Fibroblast of upper back skin (primary cell): ENCODE measurements around the gene METRNL.
"Not testable (repeated sequence)": the region's sequence is repeated elsewhere in the genome, so short reads cannot be mapped to it uniquely, and the experiment has no call there.

ENCODE experiments used
- DNase-seq: peaks from one replicate; pipeline ENCODE4 v3.0.0-alpha.2; 2013

The METRNL gene

GRCh38 chr17:83079352-83079747, at the start of gene METRNL:
TSS of gene METRNL (plus strand) at chr17:83079609. CDS start at chr17:83079816, 207 bp downstream.
- DNase-seq = peak; percentile 70

GRCh38 chr17:83030432-83030831, 49.0 kb upstream of the METRNL start:
- DNase-seq = no peak

GRCh38 chr17:83031321-83031945, 48.0 kb upstream of the METRNL start:
- DNase-seq = no peak

- not testable (repeated sequence) for DNase-seq
These were observed 47.4 kb upstream of the METRNL start for GRCh38 chr17:83031946-83032451.

GRCh38 chr17:83032781-83033180, 46.6 kb upstream of the METRNL start:
- DNase-seq = no peak

GRCh38 chr17:83034525-83034924, 44.9 kb upstream of the METRNL start:
- DNase-seq = no peak

- DNase-seq = no peak
These were observed 43.7 kb upstream of the METRNL start for GRCh38 chr17:83035722-83036121.

- no peak for DNase-seq
These were observed 43.2 kb upstream of the METRNL start for GRCh38 chr17:83036193-83036592.

GRCh38 chr17:83036666-83037065, 42.7 kb upstream of the METRNL start:
- no peak for DNase-seq

GRCh38 chr17:83037084-83037873, 42.1 kb upstream of the METRNL start:
- no peak for DNase-seq

- DNase-seq = no peak
These were observed 41.6 kb upstream of the METRNL start for GRCh38 chr17:83037874-83038165.

GRCh38 chr17:83038983-83039382, 40.4 kb upstream of the METRNL start:
- not testable (repeated sequence) for DNase-seq

- no peak for DNase-seq
These were observed 38.1 kb upstream of the METRNL start for GRCh38 chr17:83041305-83041704.

GRCh38 chr17:83042522-83043158, 36.8 kb upstream of the METRNL start:
- no peak for DNase-seq

GRCh38 chr17:83044479-83044878, 34.9 kb upstream of the METRNL start:
- not testable (repeated sequence) for DNase-seq

- no peak for DNase-seq
These were observed 32.8 kb upstream of the METRNL start for GRCh38 chr17:83046448-83047181.

- no peak for DNase-seq
These were observed 32.3 kb upstream of the METRNL start for GRCh38 chr17:83047182-83047478.

- not testable (repeated sequence) for DNase-seq
These were observed 31.5 kb upstream of the METRNL start for GRCh38 chr17:83047818-83048475.

- no peak for DNase-seq
These were observed 28.6 kb upstream of the METRNL start for GRCh38 chr17:83050651-83051395.

- peak; percentile 96 for DNase-seq
These were observed 27.8 kb upstream of the METRNL start for GRCh38 chr17:83051396-83052240.

- no peak for DNase-seq
These were observed 27.2 kb upstream of the METRNL start for GRCh38 chr17:83052241-83052564.
